Endometrial microvascular endothelial cells (primary cell): ENCODE results near the gene SCAMP4. TPM values are rescaled to one million over a fixed set of nuclear protein-coding genes. Genes with fewer than 3 reads are reported as not detected.
"Not testable (repeated sequence)": the region's sequence is repeated elsewhere in the genome, so short reads cannot be mapped to it uniquely, and the experiment has no call there.

Source experiments
- in situ Hi-C: cut with HindIII; loops from 2 replicates; pipeline ENCODE4 v1.10.0; 2017; ENCODE audit warnings: low sequenced_read_pairs, low pct_unique_long_range_greater_than_20kb; ENCODE audit errors: inconsistent ontology term
- total RNA-seq: library from RNA; depleted of rRNA; stranded (reverse); fragments of >200 nt; gene quantifications from one replicate; pipeline ENCODE4 v1.2.3, GENCODE V29; 2015; ENCODE audit errors: inconsistent ontology term

Gene SCAMP4
- total RNA-seq, 1 donor from 2014 or later: 83.0 TPM

GRCh38 chr19:1881393-1882088 is 23.7 kb upstream of the SCAMP4 start:
- in situ Hi-C loops: not testable (repeated sequence)

DNA sequence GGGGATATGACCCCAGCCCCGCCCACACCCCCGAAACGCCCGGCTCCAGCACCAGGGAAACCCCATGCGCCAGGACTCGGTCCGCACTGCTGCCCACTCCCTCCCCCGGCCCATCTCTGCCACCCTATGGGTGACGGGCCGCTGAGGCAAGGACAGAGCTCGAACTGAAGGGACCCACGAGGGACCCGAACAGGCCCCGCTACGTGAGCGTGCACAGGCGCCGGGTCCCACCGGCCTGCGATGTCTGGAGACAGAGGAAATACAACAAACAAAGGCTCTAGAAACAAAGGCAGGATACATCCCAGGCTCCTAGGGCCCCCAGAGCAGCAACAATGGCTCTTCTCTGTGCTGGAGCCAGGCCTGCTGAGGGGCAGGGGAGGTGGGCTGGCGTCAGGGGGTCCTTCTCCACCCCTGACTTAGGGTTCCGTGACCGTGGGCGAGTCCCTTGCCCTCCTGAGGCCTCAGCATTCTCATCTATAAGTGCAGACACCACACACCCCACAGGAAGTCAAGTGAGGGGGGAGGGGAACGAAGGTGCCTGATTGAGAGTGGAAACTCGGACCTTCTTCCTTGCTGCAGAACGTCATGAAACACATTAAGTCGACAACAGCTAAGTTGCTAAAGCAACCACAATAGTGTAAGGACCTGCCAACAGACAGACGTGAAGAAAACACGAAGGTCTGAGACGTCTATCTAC is 23.0 kb upstream of the SCAMP4 start:
- in situ Hi-C loops: no loop called here

DNA sequence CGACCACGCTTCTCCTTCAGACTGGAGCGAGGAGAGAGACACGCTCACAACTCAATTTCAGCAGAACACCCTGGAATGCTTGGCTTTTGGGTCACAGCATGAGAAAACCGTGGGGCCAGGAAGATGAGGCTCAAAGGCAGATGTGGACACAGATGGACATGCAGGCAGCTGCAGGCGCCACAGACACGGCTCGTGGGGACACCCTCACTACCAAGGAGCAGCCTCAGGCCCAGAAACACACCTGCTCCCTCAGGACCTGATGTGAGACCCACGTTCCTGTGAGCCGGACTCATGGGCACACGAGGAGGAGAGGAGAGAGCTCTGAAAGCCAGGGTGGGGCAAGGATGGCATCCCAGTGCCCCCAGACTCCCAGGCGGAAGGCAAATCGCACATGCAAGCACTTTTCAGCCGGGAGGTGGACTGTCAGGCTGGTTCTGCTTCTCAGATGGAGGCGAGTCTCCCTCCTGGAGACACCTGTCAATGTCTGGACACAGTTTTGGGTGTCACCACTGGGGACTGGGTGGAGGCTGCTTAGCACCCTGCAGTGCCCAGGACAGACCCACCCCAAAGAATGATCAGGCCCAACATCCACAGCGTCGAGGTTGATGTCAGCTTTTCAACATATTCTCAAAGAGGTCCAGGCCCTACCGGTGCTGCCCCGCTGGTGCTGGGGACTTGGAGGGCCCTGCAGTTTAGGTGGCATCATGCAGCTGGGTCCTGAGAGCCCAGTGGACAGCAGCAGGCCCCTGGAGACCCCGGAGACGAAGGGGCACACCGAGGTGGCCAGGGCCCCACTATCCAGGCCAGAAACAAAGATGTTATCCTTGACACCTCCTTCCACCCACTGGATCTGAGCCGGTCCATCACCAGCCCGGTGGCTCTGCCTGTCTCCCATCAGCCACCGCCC is 22.2 kb upstream of the SCAMP4 start:
- in situ Hi-C loops: no loop called here

DNA sequence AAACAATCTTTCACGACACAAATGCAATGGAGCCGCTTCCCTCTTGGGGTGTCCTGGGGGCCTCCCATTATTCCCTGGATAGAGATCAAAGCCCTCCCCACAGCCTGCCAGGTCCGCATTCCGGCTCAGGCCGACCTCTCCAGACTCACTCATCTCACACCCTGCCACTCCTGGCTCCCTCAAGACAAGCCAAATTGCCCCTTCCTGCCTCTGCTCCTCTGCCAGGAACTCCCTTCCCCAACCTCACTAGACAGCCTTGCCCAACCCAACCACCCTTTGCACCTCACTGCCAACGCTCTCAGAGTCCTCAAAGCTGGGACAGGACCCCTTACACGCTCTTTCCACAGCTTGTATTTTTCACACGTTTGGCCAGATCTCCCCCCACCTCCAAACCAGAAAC is 21.4 kb upstream of the SCAMP4 start:
- in situ Hi-C loops: no loop called here

DNA sequence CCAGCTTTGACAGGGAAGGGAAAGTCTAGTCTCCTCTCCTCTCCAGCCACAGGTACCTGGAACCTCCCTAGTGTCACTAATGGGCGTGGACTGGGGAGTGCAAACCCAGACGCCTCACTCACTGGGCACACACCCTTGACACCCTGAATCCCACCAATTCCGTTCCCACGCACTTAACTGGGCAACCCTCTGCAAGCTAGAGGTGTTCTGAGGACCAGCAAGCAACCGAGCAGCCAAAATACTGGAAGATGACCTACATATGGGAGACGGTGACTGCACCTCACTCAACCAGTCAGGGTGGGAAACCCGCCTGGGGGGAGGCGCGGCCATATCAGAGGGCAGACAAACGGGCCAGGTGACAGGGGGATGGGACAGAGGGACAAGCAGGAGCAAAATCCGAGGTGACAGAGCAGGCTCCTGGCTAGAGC is 20.9 kb upstream of the SCAMP4 start:
- in situ Hi-C loops: no loop called here

GRCh38 chr19:1884719-1885334 is 20.4 kb upstream of the SCAMP4 start:
- in situ Hi-C loops: no loop called here

DNA sequence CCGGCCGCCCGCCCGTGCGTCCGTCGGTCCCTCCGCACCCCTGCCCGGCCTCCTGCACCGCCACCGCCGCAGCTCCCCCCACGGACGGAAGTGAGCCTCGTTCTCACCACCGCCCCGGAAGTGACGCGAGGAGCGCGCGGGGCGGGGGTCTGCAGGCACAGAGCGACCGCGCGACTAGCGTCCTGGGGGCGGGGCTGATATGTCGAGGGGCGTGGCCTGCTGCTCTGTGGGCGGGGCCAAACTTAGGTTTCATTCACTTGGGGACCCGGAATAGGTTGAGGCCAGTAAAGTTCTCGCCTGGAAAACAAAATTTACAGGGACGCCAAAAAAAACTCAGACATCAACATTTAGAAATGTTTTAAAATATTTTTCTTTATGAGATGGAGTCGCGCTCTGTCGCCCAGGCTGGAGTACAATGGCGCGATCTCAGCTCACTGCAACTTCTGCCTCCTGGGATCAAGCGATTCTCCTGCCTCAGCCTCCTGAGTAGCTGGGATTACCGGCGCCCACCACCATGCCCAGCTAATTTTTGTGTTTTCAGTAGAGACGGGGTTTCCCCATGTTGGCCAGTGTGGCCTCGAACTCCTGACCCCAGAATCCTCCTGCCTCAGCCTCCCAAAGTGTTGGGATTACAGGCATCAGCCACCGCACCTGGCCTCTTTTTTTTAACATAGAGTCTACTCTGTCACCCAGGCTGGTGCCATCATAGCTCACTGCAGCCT is 19.6 kb upstream of the SCAMP4 start, which contains the start of gene ABHD17A:
ABHD17A (minus strand) TSS at position 99 of the 722 bp plus-strand sequence. CDS start 3,930 bp downstream, outside the sequence.
- in situ Hi-C loops: not testable (repeated sequence)

GRCh38 chr19:1886360-1886759 is 18.8 kb upstream of the SCAMP4 start:
- in situ Hi-C loops: not testable (repeated sequence)

DNA sequence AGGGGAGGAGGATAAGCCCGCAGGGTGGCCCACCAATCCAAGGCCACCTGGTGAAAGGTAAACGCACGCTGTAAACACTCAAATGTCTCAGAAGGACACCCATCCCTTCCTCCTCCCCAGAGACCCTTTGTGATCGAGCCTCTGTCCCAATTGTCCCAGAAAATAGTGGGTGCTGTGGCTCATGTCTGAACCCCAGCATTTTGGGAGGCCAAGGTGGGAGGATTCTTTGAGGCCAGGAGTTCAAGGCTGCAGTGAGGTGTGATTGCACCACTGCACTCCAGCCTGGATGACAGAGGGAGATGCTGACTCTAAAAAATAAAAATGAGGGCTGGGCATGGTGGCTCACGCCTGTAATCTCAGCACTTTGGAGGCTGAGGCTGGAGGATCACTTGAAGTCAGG is 16.8 kb upstream of the SCAMP4 start:
- in situ Hi-C loops: no loop called here

DNA sequence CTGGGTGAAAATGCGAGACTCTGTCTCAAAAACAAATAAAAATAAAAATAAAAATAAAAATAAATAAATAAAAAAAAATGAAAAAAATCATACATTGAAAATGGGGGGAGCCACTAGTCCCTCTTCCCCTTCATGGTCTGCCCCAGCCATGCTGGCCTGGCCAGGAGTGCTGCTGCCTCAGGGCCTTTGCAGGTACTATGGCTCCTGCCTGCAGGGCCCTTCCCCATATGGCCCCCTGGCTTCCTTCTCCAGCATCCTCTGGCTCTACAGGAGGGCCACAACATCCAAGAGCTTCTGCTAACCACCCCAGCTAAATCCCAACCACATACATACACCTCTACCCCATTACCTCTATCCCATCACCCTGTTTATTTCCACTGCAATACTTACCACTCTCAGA is 15.3 kb upstream of the SCAMP4 start:
- in situ Hi-C loops: no loop called here

DNA sequence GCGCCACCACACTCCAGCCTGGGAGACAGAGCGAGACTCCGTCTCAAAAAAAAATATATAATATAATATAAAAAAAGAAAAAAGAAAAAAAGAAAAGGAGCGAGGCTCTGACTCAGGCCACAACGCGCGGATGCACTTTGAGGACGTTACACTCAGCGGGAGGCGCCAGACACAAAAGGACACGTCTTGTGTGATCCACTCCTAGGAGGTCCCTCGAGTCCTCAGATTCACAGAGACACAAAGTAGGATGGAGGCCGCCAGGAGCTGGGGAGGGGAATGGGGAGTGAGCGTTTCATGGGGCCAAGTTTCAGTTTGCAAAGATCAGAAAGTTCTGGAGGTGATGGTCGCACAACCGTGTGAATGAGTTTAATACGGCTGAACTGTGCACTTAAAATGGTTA is 11.4 kb upstream of the SCAMP4 start:
- in situ Hi-C loops: no loop called here

GRCh38 chr19:1896508-1896907 is 8.7 kb upstream of the SCAMP4 start:
- in situ Hi-C loops: no loop called here

DNA sequence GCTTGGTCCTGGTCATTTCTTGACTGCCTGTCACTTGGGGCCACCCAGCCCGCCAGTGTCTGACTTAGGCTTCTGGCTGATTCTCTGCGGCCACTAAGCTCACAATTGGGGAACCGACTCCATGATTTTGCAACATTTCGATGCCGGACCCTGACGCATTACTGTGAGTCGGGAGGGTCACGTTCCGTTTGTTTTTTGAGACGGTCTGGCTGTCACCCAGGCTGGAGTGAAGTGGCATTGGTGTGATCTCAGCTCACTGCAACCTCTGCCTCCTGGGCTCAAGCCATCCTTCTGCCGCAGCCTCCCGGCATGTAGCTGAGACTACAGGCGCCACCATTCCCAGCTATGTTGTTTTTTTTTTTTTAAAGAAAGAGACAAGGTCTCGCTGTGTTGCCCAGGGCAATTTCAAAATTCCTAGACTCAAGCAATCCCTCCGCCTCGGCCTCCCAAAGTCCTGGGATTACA is 3.2 kb upstream of the SCAMP4 start:
- in situ Hi-C loops: no loop called here

DNA sequence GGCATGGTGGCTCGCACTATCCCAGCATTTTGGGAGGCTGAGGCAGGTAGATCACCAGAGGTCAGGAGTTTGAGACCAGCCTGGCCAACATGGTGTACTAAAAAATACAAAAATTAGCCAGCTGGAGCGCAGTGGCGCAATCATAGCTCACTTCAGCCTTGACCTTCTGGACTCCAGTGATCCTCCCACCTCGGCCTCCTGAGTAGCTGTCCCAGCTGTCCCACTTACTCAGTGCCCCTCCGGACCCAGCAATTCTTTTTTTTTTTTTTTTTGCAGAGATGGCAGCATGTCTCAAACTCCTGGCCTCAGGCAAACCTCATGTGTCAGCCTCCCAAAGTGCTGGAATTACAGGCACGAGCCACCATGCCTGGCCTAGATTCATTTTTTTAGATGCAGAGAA is 2.3 kb upstream of the SCAMP4 start:
- in situ Hi-C loops: no loop called here

GRCh38 chr19:1904860-1905109 is 414 bp upstream of the SCAMP4 start:
- in situ Hi-C loops: no loop called here

GRCh38 chr19:1905863-1906375 is 720 bp downstream of the SCAMP4 start:
- in situ Hi-C loops: no loop called here

DNA sequence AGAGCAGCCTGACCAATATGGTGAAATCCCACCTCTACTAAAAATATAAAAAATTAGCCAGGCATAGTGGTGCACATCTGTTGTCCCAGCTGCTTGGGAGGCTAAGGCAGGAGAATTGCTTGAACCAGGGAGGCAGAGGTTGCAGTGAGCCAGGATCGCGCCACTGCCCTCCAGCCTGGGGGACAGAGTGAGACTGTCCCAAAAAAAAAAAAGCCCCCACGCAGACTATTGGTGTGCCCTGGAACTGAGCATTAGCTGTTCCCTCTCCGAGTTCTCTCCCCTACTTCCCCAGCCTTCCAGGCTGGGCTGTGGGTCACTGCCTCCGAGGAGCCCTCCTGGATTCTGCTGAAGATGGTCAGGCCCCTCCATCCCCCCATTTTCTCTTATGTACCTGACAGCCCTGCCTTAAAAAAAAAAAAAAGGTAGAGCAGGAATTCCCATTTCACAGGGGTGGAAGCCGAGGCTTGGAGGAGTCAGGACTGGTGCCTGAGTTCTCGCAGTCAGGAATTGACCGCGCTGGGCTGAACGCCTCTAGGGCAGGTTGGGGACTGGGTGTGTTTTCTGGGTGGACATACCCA is 1.9 kb downstream of the SCAMP4 start:
- in situ Hi-C loops: no loop called here
